Mucosa of rectum (tissue), 2 donors: ENCODE measurements around the gene ANKRD13C.

ENCODE experiments used
- H3K27ac ChIP-seq, 2 donors: one replicate each; pipeline ENCODE4 v1.7.0; 2013; ENCODE audit warnings: inconsistent platforms in 2 of 2, low read depth in 2 of 2, low read length in 2 of 2
- H3K27me3 ChIP-seq, 2 donors: one replicate each; pipeline ENCODE4 v1.7.0; 2013; ENCODE audit warnings: low read length in 2 of 2; ENCODE audit not compliant: control insufficient read depth in 2 of 2, insufficient read depth in 2 of 2
- H3K36me3 ChIP-seq, 2 donors: one replicate each; pipeline ENCODE4 v1.7.0; 2013; ENCODE audit warnings: low read length in 2 of 2; ENCODE audit not compliant: control insufficient read depth in 2 of 2, insufficient read depth in 2 of 2
- H3K4me1 ChIP-seq, 2 donors: one replicate each; pipeline ENCODE4 v1.7.0; 2013; ENCODE audit warnings: low read length in 2 of 2, mild to moderate bottlenecking in 1 of 2; ENCODE audit not compliant: control insufficient read depth in 2 of 2, insufficient read depth in 2 of 2
- H3K4me3 ChIP-seq, 2 donors: one replicate each; pipeline ENCODE4 v1.7.0; 2013; ENCODE audit warnings: low read length in 2 of 2
- H3K9ac ChIP-seq, 2 donors: one replicate each; pipeline ENCODE4 v1.7.0; 2013; ENCODE audit warnings: low read length in 2 of 2, low read depth in 1 of 2, mild to moderate bottlenecking in 1 of 2
- H3K9me3 ChIP-seq, 2 donors: one replicate each; pipeline ENCODE4 v1.7.0; 2013; ENCODE audit warnings: low read length in 2 of 2; ENCODE audit not compliant: control insufficient read depth in 2 of 2
- donor health status: healthy.
- donor health status: Normal muscosa, but diverticular disease.

ANKRD13C gene

GRCh38 chr1:70227439-70227838 lies 127.1 kb downstream of the ANKRD13C start:
- Histone ChIP-seq H3K4me1 (peaks cover 5 to 9% of the 10 kb centered on the region in 2 donors), H3K9me3 (no peaks in the 10 kb centered on the region), H3K27me3 (no peaks in the 10 kb centered on the region), H3K9ac (no peak overlapping the region), H3K27ac (no peak overlapping the region), H3K36me3 (peaks cover 50 to 58% of the 10 kb centered on the region in 2 donors), H3K4me3 (no peak overlapping the region)

GRCh38 chr1:70224954-70225353 lies 129.6 kb downstream of the ANKRD13C start:
- Histone ChIP-seq H3K4me1 (peaks cover 7 to 18% of the 10 kb centered on the region in 2 donors), H3K36me3 (peaks cover 30 to 35% of the 10 kb centered on the region in 2 donors), H3K4me3 (no peak overlapping the region), H3K9ac (no peak overlapping the region), H3K27me3 (no peaks in the 10 kb centered on the region), H3K9me3 (no peaks in the 10 kb centered on the region), H3K27ac (no peak overlapping the region)

GRCh38 chr1:70222716-70223235 lies 131.7 kb downstream of the ANKRD13C start:
- Histone ChIP-seq H3K27ac (no peak overlapping the region), H3K4me1 (peaks cover 7 to 18% of the 10 kb centered on the region in 2 donors), H3K27me3 (no peaks in the 10 kb centered on the region), H3K9me3 (no peaks in the 10 kb centered on the region), H3K9ac (peak overlapping the region; percentile 86 to 97), H3K36me3 (peaks cover 18 to 19% of the 10 kb centered on the region in 2 donors), H3K4me3 (peak overlapping the region; percentile 90)

GRCh38 chr1:70221238-70222121 lies 133.0 kb downstream of the ANKRD13C start, which contains the start of gene SRSF11:
SRSF11 (plus strand) TSS chr1:70221380; CDS start chr1:70221637, 257 bp downstream.
- H3K9me3 ChIP-seq = no peaks in the 10 kb centered on the region
- H3K9ac ChIP-seq = peak within 1 kb of the TSS; percentile 86 to 97
- peaks cover 13 to 15% of the 10 kb centered on the region in 2 donors for H3K36me3 ChIP-seq
- H3K27me3 ChIP-seq = no peaks in the 10 kb centered on the region
- H3K4me3 ChIP-seq = peak within 1 kb of the TSS; percentile 90
- H3K27ac ChIP-seq = peak within 1 kb of the TSS; percentile 98
- H3K4me1 ChIP-seq = peaks cover 7 to 18% of the 10 kb centered on the region in 2 donors

GRCh38 chr1:70220517-70221237 lies 133.8 kb downstream of the ANKRD13C start:
- peak overlapping the region; percentile 90 for H3K4me3 ChIP-seq
- H3K27me3 ChIP-seq = no peaks in the 10 kb centered on the region
- H3K9ac ChIP-seq = peak overlapping the region; percentile 53 to 86
- peaks cover 13 to 15% of the 10 kb centered on the region in 2 donors for H3K36me3 ChIP-seq
- H3K27ac ChIP-seq = peak overlapping the region; percentile 98
- no peaks in the 10 kb centered on the region for H3K9me3 ChIP-seq
- H3K4me1 ChIP-seq = peaks cover 7 to 18% of the 10 kb centered on the region in 2 donors

GRCh38 chr1:70220015-70220414 lies 134.5 kb downstream of the ANKRD13C start:
- Histone ChIP-seq H3K36me3 (peaks cover 11 to 14% of the 10 kb centered on the region in 2 donors), H3K27ac (no peak overlapping the region), H3K9me3 (no peaks in the 10 kb centered on the region)

GRCh38 chr1:70211541-70211940 lies 143.0 kb downstream of the ANKRD13C start:
- Histone ChIP-seq H3K9me3 (no peaks in the 10 kb centered on the region), H3K36me3 (peaks cover 0 to 3% of the 10 kb centered on the region in 2 donors), H3K27ac (no peak overlapping the region), H3K9ac (no peak overlapping the region), H3K27me3 (no peaks in the 10 kb centered on the region), H3K4me3 (no peak overlapping the region), H3K4me1 (peaks cover 5 to 6% of the 10 kb centered on the region in 2 donors)

More at GRCh38 chr1:70220015-70220414, 134.5 kb downstream of the ANKRD13C start:
- Histone ChIP-seq H3K9ac (no peak overlapping the region), H3K27me3 (no peaks in the 10 kb centered on the region), H3K4me1 (peaks cover 7 to 18% of the 10 kb centered on the region in 2 donors), H3K4me3 (no peak overlapping the region)

GRCh38 chr1:70210820-70211219 lies 143.7 kb downstream of the ANKRD13C start:
- H3K27me3 ChIP-seq = no peaks in the 10 kb centered on the region
- no peak overlapping the region for H3K4me3 ChIP-seq
- H3K27ac ChIP-seq = no peak overlapping the region
- H3K36me3 ChIP-seq = peaks cover 0 to 3% of the 10 kb centered on the region in 2 donors
- H3K4me1 ChIP-seq = peaks cover 7 to 8% of the 10 kb centered on the region in 2 donors
- no peak overlapping the region for H3K9ac ChIP-seq
- H3K9me3 ChIP-seq = no peaks in the 10 kb centered on the region
